Right lobe of liver (tissue), 4 donors: ENCODE data around the gene ALKBH8.

Source experiments
- POLR2A ChIP-seq: fragments of 450-650 bp; IDR thresholded peaks from one replicate; pipeline ENCODE4 v1.6.1; 2017; ENCODE audit warnings: antibody characterized with exemption, mild to moderate bottlenecking
- TF ChIP-seq, protein P1 (sequence below), 4 donors: fragments of 200-600 bp in 3 of 4; fragments of 450-650 bp in 1 of 4; IDR thresholded peaks; one replicate each; pipeline versions ENCODE4 v1.5.1 to v1.8.0; 2016 to 2022; ENCODE audit warnings: antibody characterized with exemption in 4 of 4, mild to moderate bottlenecking in 2 of 4
- donor health status: DM: no; HTN: no; CAD: no.
- donor health status: DM: no; HTN: no; CAD: no.
- donor health status: DM: no; HTN: yes; CAD: no.

GRCh38 chr11:107508201-107508857 lies 57.2 kb downstream of the ALKBH8 start:
- TF ChIP-seq, protein P1, sequence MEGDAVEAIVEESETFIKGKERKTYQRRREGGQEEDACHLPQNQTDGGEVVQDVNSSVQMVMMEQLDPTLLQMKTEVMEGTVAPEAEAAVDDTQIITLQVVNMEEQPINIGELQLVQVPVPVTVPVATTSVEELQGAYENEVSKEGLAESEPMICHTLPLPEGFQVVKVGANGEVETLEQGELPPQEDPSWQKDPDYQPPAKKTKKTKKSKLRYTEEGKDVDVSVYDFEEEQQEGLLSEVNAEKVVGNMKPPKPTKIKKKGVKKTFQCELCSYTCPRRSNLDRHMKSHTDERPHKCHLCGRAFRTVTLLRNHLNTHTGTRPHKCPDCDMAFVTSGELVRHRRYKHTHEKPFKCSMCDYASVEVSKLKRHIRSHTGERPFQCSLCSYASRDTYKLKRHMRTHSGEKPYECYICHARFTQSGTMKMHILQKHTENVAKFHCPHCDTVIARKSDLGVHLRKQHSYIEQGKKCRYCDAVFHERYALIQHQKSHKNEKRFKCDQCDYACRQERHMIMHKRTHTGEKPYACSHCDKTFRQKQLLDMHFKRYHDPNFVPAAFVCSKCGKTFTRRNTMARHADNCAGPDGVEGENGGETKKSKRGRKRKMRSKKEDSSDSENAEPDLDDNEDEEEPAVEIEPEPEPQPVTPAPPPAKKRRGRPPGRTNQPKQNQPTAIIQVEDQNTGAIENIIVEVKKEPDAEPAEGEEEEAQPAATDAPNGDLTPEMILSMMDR (IDR thresholded peaks at IDR 0.05): no peak
- TF ChIP-seq POLR2A: no peak
